ENCODE measurements around the gene GFRA4.

GFRA4 gene

DNA sequence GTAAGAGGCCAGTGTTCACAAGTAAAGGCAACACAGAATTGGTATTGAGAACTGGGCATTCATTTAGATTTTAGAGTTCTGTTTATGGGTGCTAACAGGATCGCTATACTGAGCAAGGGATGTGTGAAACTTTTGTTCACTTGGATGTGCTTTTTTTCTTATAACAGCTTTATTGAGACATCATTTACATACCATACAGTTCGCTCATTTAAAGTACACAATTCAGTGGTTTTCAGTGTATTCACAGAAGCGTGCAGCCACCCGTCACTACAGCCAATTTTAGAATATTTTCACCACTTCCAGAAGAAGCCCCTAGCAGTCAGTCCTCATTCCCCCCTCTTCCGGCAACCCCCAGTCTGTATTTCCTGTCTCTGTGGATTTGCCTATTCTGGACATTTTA lies 48.7 kb downstream of the GFRA4 start:
- no peak for DNase-seq

GRCh38 chr20:3613821-3614440 lies 49.3 kb downstream of the GFRA4 start:
- DNase-seq, result no peak

- no peak for DNase-seq
Observed at GRCh38 chr20:3612795-3613572, 50.2 kb downstream of the GFRA4 start.

GRCh38 chr20:3611901-3612300 lies 51.3 kb downstream of the GFRA4 start:
- no peak for DNase-seq

All from activated T-cell treated with anti-CD3 and anti-CD28 coated beads, Interleukin-2, amount 50 U/mL, for 48 hours (primary cell).